CD4-positive, alpha-beta T cell (primary cell): ENCODE results near the gene MAST4. TPM values are rescaled to one million over a fixed set of nuclear protein-coding genes. Genes with fewer than 3 reads are reported as not detected.

Source experiments
- ATAC-seq: fragments of 200-7000 bp; cut with Tn5 transposase; one replicate; pipeline ENCODE4 v1.10.0; 2022; ENCODE audit warnings: mild to moderate bottlenecking; ENCODE audit not compliant: poor library complexity
- CTCF ChIA-PET: fragments of 350-600 bp; sonication (Branson Sonifier 250); formaldehyde crosslinking; loops from one replicate; lab custom pipeline; 2021; ENCODE audit warnings: antibody characterized with exemption, inconsistent platforms; lab: Charles Lee
- POLR2A ChIA-PET: fragments of 350-600 bp; sonication (Branson Sonifier 250); formaldehyde crosslinking; loops from one replicate; lab custom pipeline; 2021; ENCODE audit warnings: antibody characterized with exemption, inconsistent platforms; lab: Charles Lee
- DNase-seq, 14 experiments: peaks; one replicate each; pipeline ENCODE4 v3.0.0-alpha.2; 2013 to 2020; ENCODE audit warnings: mixed read lengths in 2 of 14
- H3K27ac ChIP-seq, 2 donors: one replicate each; pipeline versions ENCODE4 v1.5.1 to v1.7.0; 2013; ENCODE audit warnings: low read length in 2 of 2, low read depth in 1 of 2, mild to moderate bottlenecking in 1 of 2
- H3K27me3 ChIP-seq, 2 experiments: 1 replicate in 1 of 2; 2 replicates in 1 of 2; pipeline versions ENCODE4 v1.6.1 to v1.7.0; 2013; ENCODE audit warnings: low read length in 2 of 2, control low read depth in 1 of 2, mild to moderate bottlenecking in 1 of 2, moderate library complexity in 1 of 2; ENCODE audit not compliant: insufficient read depth in 2 of 2, control insufficient read depth in 1 of 2
- H3K36me3 ChIP-seq: one replicate; pipeline ENCODE4 v1.6.1; 2013; ENCODE audit warnings: low read length, control low read depth; ENCODE audit not compliant: insufficient read depth
- H3K4me1 ChIP-seq: one replicate; pipeline ENCODE4 v1.6.1; 2013; ENCODE audit warnings: low read length, control low read depth; ENCODE audit not compliant: insufficient read depth
- H3K4me3 ChIP-seq: one replicate; pipeline ENCODE4 v1.5.1; 2013; ENCODE audit warnings: mild to moderate bottlenecking, low read length, moderate library complexity
- H3K9me3 ChIP-seq, 2 experiments: 1 replicate in 1 of 2; 2 replicates in 1 of 2; pipeline versions ENCODE4 v1.6.1 to v1.7.0; 2013; ENCODE audit warnings: low read length in 2 of 2, mild to moderate bottlenecking in 2 of 2, control low read depth in 1 of 2, moderate library complexity in 1 of 2; ENCODE audit not compliant: control insufficient read depth in 1 of 2, insufficient read depth in 1 of 2
- H3K27ac Mint-ChIP-seq: one replicate; pipeline ENCODE4 v1.8.0; 2020; ENCODE audit warnings: mixed read lengths
- H3K27me3 Mint-ChIP-seq: one replicate; pipeline ENCODE4 v1.8.0; 2021; ENCODE audit warnings: mixed read lengths
- H3K36me3 Mint-ChIP-seq: one replicate; pipeline ENCODE4 v1.8.0; 2021; ENCODE audit warnings: low read depth, mixed read lengths
- H3K4me1 Mint-ChIP-seq: one replicate; pipeline ENCODE4 v1.8.0; 2021; ENCODE audit warnings: low read depth, mixed read lengths
- H3K4me3 Mint-ChIP-seq: one replicate; pipeline ENCODE4 v1.8.0; 2020; ENCODE audit warnings: mild to moderate bottlenecking, mixed read lengths
- H3K9me3 Mint-ChIP-seq: one replicate; pipeline ENCODE4 v1.8.0; 2020; ENCODE audit warnings: mixed read lengths
- intact Hi-C, 2 experiments: fragments of 100-400 bp; cut with DNase I in 1 of 2; cut with micrococcal nuclease in 1 of 2; formaldehyde crosslinking; loops; one replicate each; pipeline versions ENCODE4 v1.15.1 to v1.9.0; 2023 to 2025; cut with DNase I, micrococcal nuclease
- total RNA-seq, 174 experiments: library from RNA in 2 of 174; stranded (reverse) in 2 of 174; gene quantifications; one replicate each; pipeline ENCODE4 v1.2.3 and lab custom pipeline; 2021 to 2026
- TF ChIP-seq, protein P1 (sequence below): fragments of 200-600 bp; IDR thresholded peaks from one replicate; pipeline ENCODE4 v1.8.0; 2022; ENCODE audit warnings: antibody characterized with exemption, mild to moderate bottlenecking

Gene MAST4
- total RNA-seq, 2 experiments from 2014 or later, result 21.3 to 21.6 TPM

DNA sequence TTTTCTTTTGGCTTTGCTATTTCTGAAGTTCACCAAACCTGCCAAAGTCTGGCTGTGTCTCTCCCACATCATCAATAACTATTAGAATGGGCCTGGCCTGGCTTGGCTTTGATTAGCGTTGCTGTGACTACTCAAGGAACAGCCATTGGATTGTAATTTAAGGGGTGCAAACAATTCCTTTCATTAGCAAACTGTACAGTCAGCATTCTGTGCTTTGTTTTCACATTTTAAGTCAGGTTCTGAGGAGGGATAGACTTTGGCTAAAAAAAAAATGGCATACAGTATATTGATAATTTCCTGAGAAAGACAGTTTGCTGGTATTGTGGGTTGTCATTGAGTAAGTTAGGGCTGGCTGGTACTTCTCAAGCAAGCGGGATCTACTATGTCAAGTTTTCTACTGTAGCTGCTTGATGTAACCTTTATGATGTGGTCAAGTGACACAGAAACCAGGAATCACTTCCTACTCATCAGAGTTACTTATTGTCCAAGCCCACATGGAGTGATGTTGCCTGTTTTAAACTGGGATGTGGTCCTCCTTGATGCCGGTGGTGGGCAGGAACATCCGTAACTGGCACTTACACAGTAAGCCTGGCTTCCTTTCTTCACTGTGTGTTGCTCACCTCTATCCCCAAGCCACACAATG lies 439.0 kb downstream of the MAST4 start:
- no peak overlapping the region for H3K27ac ChIP-seq
- ATAC-seq (no peak), DNase-seq (no peak)
- ChIA-PET POLR2A (no interaction called here), CTCF (interaction anchor here (1.7 kb wide), 1 partner anchor 19 kb away, joined by 4 read pairs; no protein-coding TSS in a partner anchor)
- H3K36me3 ChIP-seq, result no peaks in the 10 kb centered on the region
- Mint-ChIP-seq H3K27ac (no peak overlapping the region), H3K27me3 (no peaks in the 10 kb centered on the region), H3K4me3 (no peak overlapping the region), H3K4me1 (peaks cover 56% of the 10 kb centered on the region), H3K36me3 (no peaks in the 10 kb centered on the region), H3K9me3 (no peaks in the 10 kb centered on the region)
- H3K4me1 ChIP-seq, result peaks cover 6% of the 10 kb centered on the region
- H3K9me3 ChIP-seq, result no peaks in the 10 kb centered on the region
- TF ChIP-seq, protein P1, sequence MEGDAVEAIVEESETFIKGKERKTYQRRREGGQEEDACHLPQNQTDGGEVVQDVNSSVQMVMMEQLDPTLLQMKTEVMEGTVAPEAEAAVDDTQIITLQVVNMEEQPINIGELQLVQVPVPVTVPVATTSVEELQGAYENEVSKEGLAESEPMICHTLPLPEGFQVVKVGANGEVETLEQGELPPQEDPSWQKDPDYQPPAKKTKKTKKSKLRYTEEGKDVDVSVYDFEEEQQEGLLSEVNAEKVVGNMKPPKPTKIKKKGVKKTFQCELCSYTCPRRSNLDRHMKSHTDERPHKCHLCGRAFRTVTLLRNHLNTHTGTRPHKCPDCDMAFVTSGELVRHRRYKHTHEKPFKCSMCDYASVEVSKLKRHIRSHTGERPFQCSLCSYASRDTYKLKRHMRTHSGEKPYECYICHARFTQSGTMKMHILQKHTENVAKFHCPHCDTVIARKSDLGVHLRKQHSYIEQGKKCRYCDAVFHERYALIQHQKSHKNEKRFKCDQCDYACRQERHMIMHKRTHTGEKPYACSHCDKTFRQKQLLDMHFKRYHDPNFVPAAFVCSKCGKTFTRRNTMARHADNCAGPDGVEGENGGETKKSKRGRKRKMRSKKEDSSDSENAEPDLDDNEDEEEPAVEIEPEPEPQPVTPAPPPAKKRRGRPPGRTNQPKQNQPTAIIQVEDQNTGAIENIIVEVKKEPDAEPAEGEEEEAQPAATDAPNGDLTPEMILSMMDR, result no peak
- H3K4me3 ChIP-seq, result no peak overlapping the region
- H3K27me3 ChIP-seq, result no peaks in the 10 kb centered on the region
- intact Hi-C loops, result loop anchor here in 1 of 2 experiments (5.0 kb wide), 1 partner anchor 33 kb away; no protein-coding TSS in a partner anchor

DNA sequence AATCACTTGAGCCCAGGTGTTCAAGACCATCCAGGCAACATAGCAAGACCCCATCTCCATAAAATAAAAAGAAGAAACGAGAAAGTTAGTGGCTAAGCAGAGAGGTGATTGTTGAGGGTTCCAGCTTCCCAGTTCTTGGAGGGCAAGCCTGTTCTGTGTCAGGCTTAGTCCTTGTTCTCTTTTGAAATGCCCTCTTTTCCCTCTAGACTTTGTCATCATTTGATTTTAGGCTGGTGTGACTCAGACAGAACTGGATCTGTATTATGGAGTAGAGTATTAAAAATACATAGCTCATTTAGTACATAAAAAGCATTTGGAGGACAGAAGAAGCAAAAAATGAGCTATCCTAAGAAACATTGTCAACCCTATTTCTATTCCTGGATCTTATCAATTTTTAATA lies 441.0 kb downstream of the MAST4 start:
- Histone ChIP-seq H3K4me3 (no peak overlapping the region), H3K27me3 (no peaks in the 10 kb centered on the region), H3K27ac (no peak overlapping the region), H3K9me3 (no peaks in the 10 kb centered on the region), H3K36me3 (no peaks in the 10 kb centered on the region), H3K4me1 (no peaks in the 10 kb centered on the region)
- DNase-seq (no peak), ATAC-seq (no peak)
- no peak overlapping the region for H3K27ac Mint-ChIP-seq
- no peaks in the 10 kb centered on the region for H3K9me3 Mint-ChIP-seq
- TF ChIP-seq, protein P1, result no peak
- ChIA-PET POLR2A (interaction anchor here (0.9 kb wide), 1 partner anchor 33 kb away, joined by 3 read pairs; no protein-coding TSS in a partner anchor), CTCF (no interaction called here)
- intact Hi-C loops, result loop anchor here in 1 of 2 experiments (5.0 kb wide), 1 partner anchor 35 kb away; no protein-coding TSS in a partner anchor
- peaks cover 42% of the 10 kb centered on the region for H3K4me1 Mint-ChIP-seq
- no peaks in the 10 kb centered on the region for H3K27me3 Mint-ChIP-seq
- H3K36me3 Mint-ChIP-seq, result no peaks in the 10 kb centered on the region
- no peak overlapping the region for H3K4me3 Mint-ChIP-seq

DNA sequence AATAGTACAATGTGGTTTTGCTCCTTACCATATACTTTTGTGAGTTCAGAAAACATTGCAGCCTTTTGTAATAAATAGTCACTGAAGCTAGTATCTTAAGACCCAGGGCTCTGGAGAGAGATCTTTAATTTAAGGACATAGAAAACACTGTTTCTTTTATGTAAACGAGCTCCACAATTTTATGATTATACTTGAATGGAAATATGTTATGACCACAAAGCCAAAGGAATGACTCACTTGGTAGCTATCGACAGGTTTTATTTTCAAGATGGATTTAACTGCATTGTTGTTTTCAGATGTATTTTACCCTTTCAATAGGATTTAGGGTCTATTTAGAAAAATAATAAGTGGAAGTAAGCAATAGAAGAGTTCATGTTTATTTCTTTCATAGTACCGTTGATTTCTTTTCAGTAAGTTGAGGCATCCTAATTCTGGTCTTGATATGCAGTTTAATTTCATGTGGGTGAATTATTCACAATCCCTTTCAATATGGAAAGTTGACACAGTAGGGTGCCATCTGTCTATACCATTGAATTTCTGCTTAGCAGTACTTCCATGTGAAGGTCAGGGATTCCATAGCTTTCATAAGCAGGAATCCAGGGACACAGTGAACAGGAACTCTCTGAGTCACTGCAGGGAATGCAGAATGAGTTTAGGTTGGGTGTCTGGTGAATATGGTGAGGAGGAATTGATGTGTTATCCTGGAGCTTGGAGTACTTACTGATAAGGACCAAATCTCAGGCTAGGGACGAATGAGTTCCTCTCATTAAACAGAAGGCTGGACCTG lies 442.8 kb downstream of the MAST4 start:
- H3K4me1 ChIP-seq, result no peaks in the 10 kb centered on the region
- DNase-seq (no peak), ATAC-seq (no peak)
- ChIA-PET CTCF (no interaction called here), POLR2A (no interaction called here)
- TF ChIP-seq, protein P1, result no peak
- no peak overlapping the region for H3K4me3 ChIP-seq
- Mint-ChIP-seq H3K27ac (no peak overlapping the region), H3K27me3 (no peaks in the 10 kb centered on the region), H3K4me3 (no peak overlapping the region), H3K4me1 (peaks cover 26% of the 10 kb centered on the region), H3K9me3 (no peaks in the 10 kb centered on the region), H3K36me3 (no peaks in the 10 kb centered on the region)
- no peaks in the 10 kb centered on the region for H3K36me3 ChIP-seq
- no peak overlapping the region for H3K27ac ChIP-seq
- H3K9me3 ChIP-seq, result no peaks in the 10 kb centered on the region
- intact Hi-C loops, result loop anchor here in 1 of 2 experiments (5.0 kb wide), 1 partner anchor 37 kb away; no protein-coding TSS in a partner anchor
- no peaks in the 10 kb centered on the region for H3K27me3 ChIP-seq
